Measurements from ENCODE around the gene SH3D21.

SH3D21 gene

DNA sequence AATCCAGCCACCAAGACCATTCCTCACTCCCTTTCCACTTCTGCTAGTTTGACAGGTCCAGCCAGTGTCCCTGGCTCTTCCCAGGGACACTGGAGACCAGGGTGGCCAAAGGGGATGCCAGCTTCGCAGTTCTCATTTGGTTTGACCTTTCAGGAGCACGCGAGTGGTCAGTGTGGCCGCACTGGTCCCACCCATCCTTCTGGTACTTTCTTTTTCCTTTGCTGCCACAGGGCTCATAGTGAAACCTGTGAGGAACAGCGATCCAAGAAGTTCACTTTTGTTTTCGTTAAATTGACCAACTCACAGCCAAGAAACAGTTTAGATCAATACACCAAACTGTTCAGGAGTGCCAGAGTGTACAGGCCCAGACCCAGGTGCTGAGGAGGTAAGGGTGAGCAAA lies 31.7 kb downstream of the SH3D21 start:
- DNase-seq: no peak

DNA sequence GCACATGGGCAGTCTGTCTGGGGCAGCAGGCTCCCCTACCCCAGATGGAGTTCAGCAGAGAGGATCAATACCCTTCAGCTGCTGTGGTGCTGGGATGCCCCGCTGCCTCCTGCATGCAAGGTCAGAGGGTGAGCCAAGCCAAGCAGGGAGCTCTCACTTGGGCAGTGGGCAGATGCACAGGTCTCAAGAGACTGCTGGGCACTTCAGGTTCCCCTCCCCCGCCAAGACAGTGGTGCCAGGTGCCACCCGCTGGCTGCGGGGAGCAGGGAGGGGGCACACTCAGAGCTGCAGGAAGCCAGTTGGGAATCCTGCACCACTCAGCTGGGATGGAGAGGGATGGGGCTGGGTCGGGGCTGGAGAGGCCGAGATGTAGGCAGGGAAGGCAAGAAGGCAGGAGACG lies 33.0 kb downstream of the SH3D21 start:
- DNase-seq: no peak

GRCh38 chr1:36339615-36340014 lies 33.4 kb downstream of the SH3D21 start:
- DNase-seq: no peak

DNA sequence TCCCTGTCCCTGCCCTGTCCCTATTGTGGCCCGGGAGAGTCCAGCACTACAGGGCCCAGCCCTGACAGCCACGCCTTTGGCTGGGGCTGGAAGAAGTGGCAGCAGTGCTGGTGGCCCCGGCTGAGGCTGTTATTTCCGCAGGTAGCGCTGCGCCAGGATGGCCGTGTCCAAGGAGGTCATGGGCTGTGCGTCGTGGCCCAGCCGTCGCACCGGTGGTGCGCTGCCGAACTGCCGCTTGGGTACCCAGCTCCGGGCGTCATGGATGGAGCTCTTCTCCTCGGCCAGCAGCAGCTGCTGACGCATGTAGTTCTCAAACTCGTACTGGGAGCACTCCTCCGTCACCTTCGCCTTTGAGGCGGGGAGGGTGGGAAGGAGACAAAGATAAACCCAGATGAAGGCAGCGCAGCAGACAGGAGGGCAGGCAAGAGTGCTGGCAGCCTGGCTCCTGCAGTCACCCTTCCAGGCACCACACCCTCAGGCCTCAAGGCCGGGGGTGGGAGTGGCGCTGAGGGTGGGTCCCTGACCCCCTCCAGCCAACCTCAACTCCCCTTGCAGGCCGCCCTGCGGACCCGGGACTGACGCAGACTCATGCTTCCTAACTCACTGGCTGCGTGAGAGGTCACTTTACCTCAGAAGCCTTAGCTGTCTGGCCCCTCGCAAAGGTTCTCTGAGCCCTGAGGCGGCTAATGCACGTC lies 35.6 kb downstream of the SH3D21 start:
- DNase-seq: no peak

GRCh38 chr1:36342426-36343185 lies 36.4 kb downstream of the SH3D21 start:
- DNase-seq: no peak

DNA sequence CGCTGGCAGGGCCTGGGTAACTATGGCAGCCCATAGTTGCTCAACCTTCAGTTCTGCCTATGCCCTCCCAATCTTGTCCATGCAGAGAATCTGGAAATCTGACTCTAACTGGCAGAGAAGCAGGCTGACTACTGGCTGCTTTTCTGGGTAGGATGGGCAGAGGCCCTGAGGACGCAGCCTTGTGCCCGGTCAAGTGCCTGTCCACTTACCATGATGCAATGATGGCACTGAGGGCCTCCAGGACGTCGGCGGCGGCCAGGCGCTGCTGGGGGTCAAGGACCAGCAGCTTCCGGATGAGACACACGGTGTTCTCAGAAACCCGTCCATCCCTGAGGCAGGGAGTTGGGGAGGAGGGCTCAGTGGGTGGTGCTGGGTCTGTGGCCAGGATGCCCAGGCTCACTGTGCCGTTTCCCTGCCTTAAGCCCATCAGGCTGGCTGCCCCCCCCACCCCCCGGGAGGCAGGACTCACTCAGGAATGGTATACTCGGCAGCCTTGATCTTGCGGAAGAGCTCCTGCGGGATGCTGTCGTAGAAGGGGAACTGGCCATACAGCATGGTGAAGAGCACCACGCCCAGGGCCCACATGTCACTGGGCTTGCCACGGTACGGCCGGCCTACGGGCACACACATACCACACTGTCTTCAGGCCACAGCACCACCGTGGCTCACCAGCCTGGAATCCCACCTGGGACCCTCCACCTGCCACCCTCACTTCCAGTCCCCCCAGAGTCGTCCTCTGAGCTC lies 37.7 kb downstream of the SH3D21 start:
- no peak for DNase-seq

- no peak for DNase-seq
These were observed 38.2 kb downstream of the SH3D21 start for GRCh38 chr1:36344395-36344680.

GRCh38 chr1:36345353-36345752 lies 39.2 kb downstream of the SH3D21 start:
- no peak for DNase-seq

DNA sequence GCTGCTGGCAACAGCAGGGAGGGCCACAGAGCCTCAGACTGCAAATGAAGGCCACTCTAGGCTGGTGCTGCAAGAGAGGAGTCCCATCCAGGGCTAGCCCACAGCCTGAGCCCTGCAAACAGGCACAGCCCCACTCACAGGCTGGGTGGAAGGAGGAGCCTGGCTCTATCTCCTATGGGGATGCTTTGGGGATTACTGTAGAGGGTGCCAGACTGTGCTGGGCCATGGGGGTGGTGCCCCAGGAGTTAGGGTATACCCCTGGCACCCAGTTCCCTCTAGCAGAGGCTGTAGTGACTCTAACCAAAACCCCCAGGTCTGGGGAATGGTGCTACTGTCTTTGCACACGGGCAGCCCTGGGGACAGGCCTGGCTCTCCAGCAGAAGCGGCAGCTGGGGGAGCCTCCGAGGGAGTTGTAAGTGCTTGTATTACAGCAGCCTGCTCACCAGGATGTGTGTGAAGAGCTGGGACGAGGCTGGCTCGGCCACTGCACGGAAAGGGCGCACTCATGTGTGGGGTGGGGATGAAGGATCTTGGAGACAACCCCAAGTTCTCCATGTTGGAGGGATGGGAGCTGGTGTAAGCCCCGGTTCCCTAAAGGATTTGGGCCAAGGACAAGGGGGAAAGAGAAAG lies 40.7 kb downstream of the SH3D21 start:
- DNase-seq: no peak

- no peak for DNase-seq
These were observed 43.1 kb downstream of the SH3D21 start for GRCh38 chr1:36349241-36349671.

DNA sequence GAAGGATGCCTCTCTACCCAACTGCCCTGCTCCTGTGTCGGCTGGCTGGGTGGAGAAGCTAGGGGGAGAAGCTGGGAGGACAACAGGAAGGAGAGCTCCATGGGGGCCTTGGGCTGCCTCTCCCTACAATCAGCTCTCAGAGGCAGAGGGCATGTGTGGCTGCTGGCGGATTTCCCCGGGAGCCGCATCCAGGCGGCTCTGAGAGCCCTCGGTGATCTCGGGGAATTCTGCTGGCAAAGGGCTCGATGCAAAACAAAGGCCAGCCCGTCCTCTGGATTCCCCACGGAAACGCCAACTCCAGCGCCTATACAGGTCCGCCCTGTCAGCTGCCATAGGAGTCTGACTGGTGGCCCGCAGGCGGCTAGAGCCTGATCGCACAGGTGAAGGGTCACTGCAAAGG lies 43.7 kb downstream of the SH3D21 start:
- no peak for DNase-seq

GRCh38 chr1:36350659-36351226 lies 44.6 kb downstream of the SH3D21 start:
- DNase-seq: no peak

GRCh38 chr1:36351227-36351977 lies 45.2 kb downstream of the SH3D21 start:
- no peak for DNase-seq

GRCh38 chr1:36352125-36352909 lies 46.1 kb downstream of the SH3D21 start:
- DNase-seq: no peak

- DNase-seq: no peak
These were observed 47.0 kb downstream of the SH3D21 start for GRCh38 chr1:36352910-36353878.

GRCh38 chr1:36354486-36354885 lies 48.3 kb downstream of the SH3D21 start:
- DNase-seq: no peak

DNA sequence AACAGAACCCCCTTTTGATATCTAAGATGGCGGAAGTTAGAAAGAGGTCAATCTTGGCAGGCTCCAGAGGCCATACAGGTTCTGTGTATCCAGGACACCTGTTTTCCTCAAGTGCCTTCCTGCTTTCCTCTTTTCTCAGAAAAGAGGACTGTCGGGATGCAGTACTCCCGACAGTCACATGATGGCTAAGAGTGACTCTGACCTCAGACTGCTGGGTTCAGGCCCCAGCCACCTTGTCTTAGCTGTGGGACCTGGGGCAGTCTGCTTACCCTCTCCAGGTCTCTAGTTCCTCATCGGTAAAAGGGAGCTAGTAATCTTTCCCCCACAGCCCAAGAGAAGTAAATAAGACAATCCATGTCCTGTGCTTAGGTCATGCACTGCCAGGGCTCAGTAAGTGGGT lies 49.6 kb downstream of the SH3D21 start:
- no peak for DNase-seq

- DNase-seq: no peak
These were observed 52.4 kb downstream of the SH3D21 start for GRCh38 chr1:36358514-36359084.

GRCh38 chr1:36359383-36359782 lies 53.2 kb downstream of the SH3D21 start:
- DNase-seq: no peak
